ENCODE results near the gene B9D2. TPM values are rescaled to one million over a fixed set of nuclear protein-coding genes. Genes with fewer than 3 reads are reported as not detected.
A peak's percentile ranks its signal among the peaks of the same experiment; 100 is the strongest.
"Not testable (repeated sequence)": the region's sequence is repeated elsewhere in the genome, so short reads cannot be mapped to it uniquely, and the experiment has no call there.

The B9D2 gene
- total and polyA plus RNA-seq, 3 donors from 2014 or later, result 6.7 to 14.6 (median 13.5) TPM

GRCh38 chr19:41351339-41352245 lies 12.4 kb downstream of the B9D2 start:
- Histone ChIP-seq H3K4me1 (peaks cover 8% of the 10 kb centered on the region), H3K36me3 (ENCODE audit: low read depth, missing control alignments) (no peaks in the 10 kb centered on the region), H3K27me3 (no peaks in the 10 kb centered on the region), H3K27ac (peak overlapping the region; percentile 39 to 91), H3K9me3 (no peaks in the 10 kb centered on the region), H3K4me3 (peak overlapping the region; percentile 68 to 69)
- intact Hi-C loops (cut with DNase I; ENCODE audit: low total_unique reads), result no loop called here
- DNase-seq, result peak; percentile 62
- WGBS, 2 donors, result 1 to 2% methylated on average over 33 to 58 of the region's 58 CpGs
- no peak for TF ChIP-seq POLR2A (IDR thresholded peaks at IDR 0.05)

GRCh38 chr19:41350735-41351338 lies 13.1 kb downstream of the B9D2 start:
- WGBS, 2 donors, result 4 to 10% methylated on average over 22 of the region's 22 CpGs
- peak overlapping the region; percentile 68 to 69 for H3K4me3 ChIP-seq
- peaks cover 8% of the 10 kb centered on the region for H3K4me1 ChIP-seq
- no peaks in the 10 kb centered on the region for H3K9me3 ChIP-seq
- no peaks in the 10 kb centered on the region for H3K27me3 ChIP-seq
- peak overlapping the region in 1 of 2 donors; percentile 91 for H3K27ac ChIP-seq
- intact Hi-C loops (cut with DNase I; ENCODE audit: low total_unique reads), result no loop called here
- TF ChIP-seq CTCF (IDR thresholded peaks at IDR 0.05) (no peak), POLR2A (IDR thresholded peaks at IDR 0.05) (no peak)
- H3K36me3 ChIP-seq (ENCODE audit: low read depth, missing control alignments), result no peaks in the 10 kb centered on the region
- DNase-seq, result no peak

- H3K36me3 ChIP-seq (ENCODE audit: low read depth, missing control alignments); intact Hi-C loops (cut with DNase I; ENCODE audit: low total_unique reads); H3K27me3 ChIP-seq; DNase-seq; H3K4me3 ChIP-seq; H3K9me3 ChIP-seq; H3K4me1 ChIP-seq; H3K27ac ChIP-seq: not testable (repeated sequence)
- 91 to 96% methylated on average over 9 of the region's 9 CpGs for WGBS, 2 donors
Measured at GRCh38 chr19:41346916-41347315, 17.0 kb downstream of the B9D2 start.

- 88 to 96% methylated on average over 2 of the region's 2 CpGs for WGBS, 2 donors
- no peaks in the 10 kb centered on the region for H3K4me1 ChIP-seq
- intact Hi-C loops (cut with DNase I; ENCODE audit: low total_unique reads), result no loop called here
- H3K9me3 ChIP-seq, result no peaks in the 10 kb centered on the region
- H3K36me3 ChIP-seq (ENCODE audit: low read depth, missing control alignments), result no peaks in the 10 kb centered on the region
- no peak overlapping the region for H3K27ac ChIP-seq
- no peak for DNase-seq
- no peaks in the 10 kb centered on the region for H3K27me3 ChIP-seq
- H3K4me3 ChIP-seq, result no peak overlapping the region
- no peak for TF ChIP-seq CTCF (IDR thresholded peaks at IDR 0.05)
- TF ChIP-seq POLR2A (IDR thresholded peaks at IDR 0.05), result no peak
Measured at GRCh38 chr19:41344162-41344561, 19.8 kb downstream of the B9D2 start.

GRCh38 chr19:41341669-41342490 lies 22.1 kb downstream of the B9D2 start:
- intact Hi-C loops (cut with DNase I; ENCODE audit: low total_unique reads), result no loop called here
- Histone ChIP-seq H3K27ac (no peak overlapping the region), H3K4me1 (no peaks in the 10 kb centered on the region), H3K9me3 (no peaks in the 10 kb centered on the region), H3K27me3 (no peaks in the 10 kb centered on the region), H3K4me3 (no peak overlapping the region), H3K36me3 (ENCODE audit: low read depth, missing control alignments) (no peaks in the 10 kb centered on the region)
- WGBS, 2 donors, result 88 to 90% methylated on average over 18 to 20 of the region's 20 CpGs
- no peak for DNase-seq
- TF ChIP-seq CTCF (IDR thresholded peaks at IDR 0.05) (no peak), POLR2A (IDR thresholded peaks at IDR 0.05) (no peak)

Measured in testis (tissue), 3 donors.